Measurements from ENCODE around the gene ALDH1B1.

ALDH1B1 gene

DNA sequence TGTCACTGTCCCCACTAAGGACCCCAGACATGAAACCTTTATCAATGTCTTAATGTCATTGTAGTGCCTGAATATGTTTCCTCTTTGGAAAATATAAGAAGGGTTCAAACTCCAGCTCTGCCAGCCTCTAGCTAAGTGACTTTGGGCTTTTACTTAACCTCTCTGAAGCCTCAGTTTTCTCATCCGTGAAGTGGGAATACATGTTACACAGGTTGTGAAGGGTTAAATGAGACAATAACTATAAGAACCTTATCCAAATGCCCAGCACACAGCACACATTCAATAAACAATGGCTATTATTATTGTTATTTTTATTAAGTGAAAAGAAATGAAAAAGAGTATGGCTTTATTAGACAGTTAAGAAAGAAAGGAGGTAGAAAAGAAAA is 47.4 kb downstream of the ALDH1B1 start:
- TF ChIP-seq FOXM1 (IDR thresholded peaks at IDR 0.05; ENCODE audit: borderline replicate concordance) (no peak), L3MBTL2 (conservative IDR thresholded peaks at IDR 0.05) (no peak)
- TF ChIP-seq, protein P1, sequence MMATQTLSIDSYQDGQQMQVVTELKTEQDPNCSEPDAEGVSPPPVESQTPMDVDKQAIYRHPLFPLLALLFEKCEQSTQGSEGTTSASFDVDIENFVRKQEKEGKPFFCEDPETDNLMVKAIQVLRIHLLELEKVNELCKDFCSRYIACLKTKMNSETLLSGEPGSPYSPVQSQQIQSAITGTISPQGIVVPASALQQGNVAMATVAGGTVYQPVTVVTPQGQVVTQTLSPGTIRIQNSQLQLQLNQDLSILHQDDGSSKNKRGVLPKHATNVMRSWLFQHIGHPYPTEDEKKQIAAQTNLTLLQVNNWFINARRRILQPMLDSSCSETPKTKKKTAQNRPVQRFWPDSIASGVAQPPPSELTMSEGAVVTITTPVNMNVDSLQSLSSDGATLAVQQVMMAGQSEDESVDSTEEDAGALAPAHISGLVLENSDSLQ (IDR thresholded peaks at IDR 0.05), result no peak
- POLR2A ChIA-PET, result no interaction called here
- DNase-seq (ENCODE audit: extremely low spot score), result no peak
- CTCF ChIA-PET, result no interaction called here

DNA sequence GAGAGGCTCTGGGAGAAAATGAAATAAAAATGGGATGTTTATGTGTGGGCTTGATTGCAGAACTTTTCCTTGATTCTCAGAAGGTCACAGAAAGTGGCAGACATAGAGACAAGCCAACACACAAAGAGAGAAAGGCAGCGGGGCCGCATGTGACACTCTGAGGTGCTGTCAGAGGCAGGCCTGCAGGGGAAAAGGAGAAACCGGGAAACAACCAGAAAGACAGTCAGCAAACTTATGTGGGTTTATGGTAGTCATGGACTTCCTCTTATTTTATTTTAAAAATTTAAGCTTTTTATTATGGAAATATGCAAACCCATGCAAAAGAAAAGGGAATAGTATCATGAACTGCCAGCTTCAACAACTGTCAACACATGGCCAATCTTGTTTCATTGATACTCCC is 48.0 kb downstream of the ALDH1B1 start:
- TF ChIP-seq, protein P1 (IDR thresholded peaks at IDR 0.05), result no peak
- TF ChIP-seq FOXK2 (IDR thresholded peaks at IDR 0.05) (no peak), ELF4 (IDR thresholded peaks at IDR 0.05) (no peak), NFRKB (IDR thresholded peaks at IDR 0.05) (no peak)
- no peak for DNase-seq (ENCODE audit: extremely low spot score)
- ChIA-PET CTCF (no interaction called here), POLR2A (no interaction called here)

DNA sequence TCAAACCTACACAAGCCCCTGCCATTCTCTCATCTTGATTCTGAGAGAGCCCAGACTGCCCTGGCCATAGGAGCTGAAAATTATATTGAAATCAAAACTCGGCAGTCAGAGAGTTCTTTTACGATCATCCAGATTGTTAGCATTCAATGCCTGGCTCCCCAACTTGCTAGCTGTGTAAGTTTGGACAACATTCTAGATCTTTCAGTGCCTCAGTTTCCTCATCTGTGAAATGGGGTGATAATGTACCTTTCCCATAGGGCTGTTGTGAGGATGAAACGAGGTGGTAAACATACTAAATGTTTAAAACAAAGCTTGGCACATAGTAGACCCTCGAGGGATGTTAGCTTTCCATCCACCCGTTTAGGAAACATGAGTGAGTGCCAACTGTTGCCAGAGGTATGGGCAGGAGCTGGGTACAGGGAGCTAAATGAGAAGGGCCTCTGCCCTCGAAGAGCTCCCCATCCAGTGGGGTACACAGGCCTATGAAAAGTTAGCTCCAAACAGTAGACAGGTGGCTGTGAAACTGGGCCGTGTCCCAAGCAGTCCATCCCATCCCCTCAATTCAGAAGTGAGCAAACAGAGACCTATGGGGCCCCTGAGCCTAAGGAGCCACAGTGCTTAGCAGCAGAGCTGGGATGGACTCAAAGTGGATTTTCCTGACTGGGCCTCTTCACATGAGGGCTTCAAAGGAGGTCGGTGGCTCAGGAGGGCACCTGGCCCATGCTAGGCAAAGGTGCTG is 49.0 kb downstream of the ALDH1B1 start:
- CTCF ChIA-PET, result interaction anchor here (1.0 kb wide), 1 partner anchor 24 kb away, joined by 3 read pairs; no protein-coding TSS in a partner anchor
- DNase-seq (ENCODE audit: extremely low spot score), result no peak
- POLR2A ChIA-PET, result no interaction called here
- no peak for TF ChIP-seq TARDBP (IDR thresholded peaks at IDR 0.05)
- TF ChIP-seq, protein P1 (IDR thresholded peaks at IDR 0.05), result no peak
- no peak for TF ChIP-seq FOXA1 (IDR thresholded peaks at IDR 0.05)
- no peak for TF ChIP-seq HDGF (IDR thresholded peaks at IDR 0.05; ENCODE audit: borderline replicate concordance)
- TF ChIP-seq ELF4 (IDR thresholded peaks at IDR 0.05), result no peak
- TF ChIP-seq L3MBTL2 (conservative IDR thresholded peaks at IDR 0.05), result no peak
- no peak for TF ChIP-seq BHLHE40 (IDR thresholded peaks at IDR 0.05; ENCODE audit: borderline replicate concordance)
- no peak for TF ChIP-seq LEF1 (IDR thresholded peaks at IDR 0.05; ENCODE audit: borderline replicate concordance)
- no peak for TF ChIP-seq NFRKB (IDR thresholded peaks at IDR 0.05)
- TF ChIP-seq SUZ12 (IDR thresholded peaks at IDR 0.05), result no peak
- no peak for TF ChIP-seq ARNT (IDR thresholded peaks at IDR 0.05)
- no peak for TF ChIP-seq ZNF384 (IDR thresholded peaks at IDR 0.05)

DNA sequence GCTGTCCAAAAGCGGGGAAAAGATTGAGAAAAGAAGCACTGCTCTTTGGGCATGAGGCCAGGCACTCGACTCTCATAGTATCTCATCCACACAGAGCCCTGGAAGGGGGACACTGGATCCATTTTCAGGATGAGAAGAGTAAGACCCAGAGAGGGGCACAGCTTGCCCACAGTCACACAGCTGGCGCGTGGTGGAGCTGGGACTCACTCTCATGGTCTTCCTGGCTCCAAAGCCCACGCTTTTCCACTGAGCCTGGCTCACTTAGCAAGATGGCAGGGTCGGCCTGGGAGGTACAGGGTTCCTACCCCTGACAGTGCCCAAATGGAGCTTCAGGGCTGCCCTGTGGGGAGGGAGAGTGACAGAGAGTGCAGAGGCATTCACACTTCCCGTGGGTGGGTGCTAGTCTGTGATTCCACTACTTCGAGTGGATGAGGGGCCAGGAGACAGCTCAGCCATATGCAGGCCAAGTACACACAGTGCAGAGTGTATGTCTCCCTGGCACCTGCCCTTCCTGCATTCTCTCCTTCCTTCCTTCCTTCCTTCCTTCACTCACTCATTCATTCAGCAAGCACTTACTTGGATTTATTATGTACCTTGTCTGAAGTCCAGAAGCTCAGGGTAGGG is 50.1 kb downstream of the ALDH1B1 start:
- CTCF ChIA-PET, result interaction anchor here (1.0 kb wide), 1 partner anchor 26 kb away, joined by 3 read pairs; no protein-coding TSS in a partner anchor
- DNase-seq (ENCODE audit: extremely low spot score), result no peak
- POLR2A ChIA-PET, result no interaction called here
- TF ChIP-seq ELF4 (IDR thresholded peaks at IDR 0.05) (no peak), HDGF (IDR thresholded peaks at IDR 0.05; ENCODE audit: borderline replicate concordance) (no peak), SUZ12 (IDR thresholded peaks at IDR 0.05) (no peak), LEF1 (IDR thresholded peaks at IDR 0.05; ENCODE audit: borderline replicate concordance) (no peak), ZNF384 (IDR thresholded peaks at IDR 0.05) (no peak), FOXM1 (IDR thresholded peaks at IDR 0.05; ENCODE audit: borderline replicate concordance) (no peak), FOXK2 (IDR thresholded peaks at IDR 0.05) (no peak), L3MBTL2 (conservative IDR thresholded peaks at IDR 0.05) (no peak), FOXA1 (IDR thresholded peaks at IDR 0.05) (no peak), ARNT (IDR thresholded peaks at IDR 0.05) (no peak), NFRKB (IDR thresholded peaks at IDR 0.05) (no peak), TARDBP (IDR thresholded peaks at IDR 0.05) (no peak), CTBP1 (IDR thresholded peaks at IDR 0.05; ENCODE audit: borderline replicate concordance) (no peak), SP1 (IDR thresholded peaks at IDR 0.05) (no peak)
- TF ChIP-seq, protein P1 (IDR thresholded peaks at IDR 0.05), result no peak

DNA sequence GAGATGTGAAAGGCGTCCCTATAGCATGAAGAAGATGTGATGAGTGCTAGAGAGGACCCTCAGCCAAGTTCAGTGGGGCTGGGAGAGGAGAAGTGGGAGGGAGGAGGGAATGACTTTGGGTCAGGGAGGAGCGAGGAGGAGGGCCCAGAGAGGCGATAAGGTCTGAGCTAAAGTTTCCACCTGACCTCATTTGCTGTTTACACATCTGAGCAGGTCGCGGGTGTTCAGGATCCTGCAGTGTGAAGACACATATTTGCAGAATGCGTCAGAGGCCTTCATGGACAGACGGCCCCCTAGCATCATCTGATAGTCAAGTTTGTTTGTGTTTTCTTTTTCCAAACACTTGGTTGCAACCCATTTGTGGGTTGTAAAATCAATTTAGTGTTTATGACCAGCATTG is 50.7 kb downstream of the ALDH1B1 start:
- POLR2A ChIA-PET, result no interaction called here
- CTCF ChIA-PET, result no interaction called here

More for the DNA sequence above, 50.7 kb downstream of the ALDH1B1 start:
- TF ChIP-seq CTBP1 (IDR thresholded peaks at IDR 0.05; ENCODE audit: borderline replicate concordance), result no peak
- TF ChIP-seq SP1 (IDR thresholded peaks at IDR 0.05), result no peak
- TF ChIP-seq L3MBTL2 (conservative IDR thresholded peaks at IDR 0.05), result no peak
- no peak for TF ChIP-seq SUZ12 (IDR thresholded peaks at IDR 0.05)
- TF ChIP-seq NFRKB (IDR thresholded peaks at IDR 0.05), result no peak
- no peak for TF ChIP-seq ELF4 (IDR thresholded peaks at IDR 0.05)
- TF ChIP-seq TARDBP (IDR thresholded peaks at IDR 0.05), result no peak
- no peak for TF ChIP-seq FOXK2 (IDR thresholded peaks at IDR 0.05)
- TF ChIP-seq ZNF384 (IDR thresholded peaks at IDR 0.05), result no peak
- TF ChIP-seq BHLHE40 (IDR thresholded peaks at IDR 0.05; ENCODE audit: borderline replicate concordance), result no peak
- no peak for TF ChIP-seq HDGF (IDR thresholded peaks at IDR 0.05; ENCODE audit: borderline replicate concordance)
- TF ChIP-seq, protein P1 (IDR thresholded peaks at IDR 0.05), result no peak
- no peak for TF ChIP-seq FOXA1 (IDR thresholded peaks at IDR 0.05)
- TF ChIP-seq ARNT (IDR thresholded peaks at IDR 0.05), result no peak
- no peak for TF ChIP-seq LEF1 (IDR thresholded peaks at IDR 0.05; ENCODE audit: borderline replicate concordance)
- TF ChIP-seq FOXM1 (IDR thresholded peaks at IDR 0.05; ENCODE audit: borderline replicate concordance), result no peak
- no peak for DNase-seq (ENCODE audit: extremely low spot score)
